WTC11 (cell line): Measurements from ENCODE around the gene FBN2. TPM values are rescaled to one million over a fixed set of nuclear protein-coding genes. Genes with fewer than 3 reads are reported as not detected.

Experiments
- ATAC-seq: fragments of 200-7000 bp; cut with Tn5 transposase; 2 replicates; pipeline ENCODE4 v1.10.0; 2021; ENCODE audit warnings: mild to moderate bottlenecking, moderate library complexity
- CTCF ChIA-PET: fragments of 300-600 bp; sonication (Branson Sonifier 250); formaldehyde crosslinking; loops from one replicate; lab custom pipeline; 2021; ENCODE audit warnings: antibody characterized with exemption; lab: Charles Lee
- POLR2A ChIA-PET: fragments of 350-600 bp; sonication (Branson Sonifier 250); formaldehyde crosslinking; loops from one replicate; lab custom pipeline; 2021; ENCODE audit warnings: antibody characterized with exemption; lab: Charles Lee
- DNase-seq: peaks from one replicate; pipeline ENCODE4 v3.0.0; 2021; ENCODE audit warnings: low spot score
- H3K27ac Mint-ChIP-seq: 2 replicates; pipeline ENCODE4 v1.8.0; 2021; ENCODE audit warnings: mixed read lengths
- H3K27me3 Mint-ChIP-seq: 2 replicates; pipeline ENCODE4 v1.8.0; 2021; ENCODE audit warnings: low read depth, mild to moderate bottlenecking, moderate library complexity, mixed read lengths
- H3K36me3 Mint-ChIP-seq: 2 replicates; pipeline ENCODE4 v1.8.0; 2021; ENCODE audit warnings: mixed read lengths
- H3K4me1 Mint-ChIP-seq: 2 replicates; pipeline ENCODE4 v1.8.0; 2022; ENCODE audit warnings: mixed read lengths
- H3K4me3 Mint-ChIP-seq: 2 replicates; pipeline ENCODE4 v1.8.0; 2021; ENCODE audit warnings: mild to moderate bottlenecking, moderate library complexity, mixed read lengths
- H3K9me3 Mint-ChIP-seq: 2 replicates; pipeline ENCODE4 v1.8.0; 2021; ENCODE audit warnings: mixed read lengths
- AFF4 ChIP-seq: sonication (generic); formaldehyde crosslinking; IDR thresholded peaks from 2 replicates; pipeline ENCODE4 v1.8.1; 2023; ENCODE audit warnings: mild to moderate bottlenecking, missing genetic modification reagents, borderline replicate concordance
- ATF2 ChIP-seq: sonication (generic); formaldehyde crosslinking; IDR thresholded peaks from 2 replicates; pipeline ENCODE4 v1.8.1; 2022; ENCODE audit warnings: low read depth, missing genetic modification reagents, borderline replicate concordance
- E2F1 ChIP-seq: sonication (generic); formaldehyde crosslinking; IDR thresholded peaks from 2 replicates; pipeline ENCODE4 v1.8.0; 2022; ENCODE audit warnings: mild to moderate bottlenecking, missing genetic modification reagents
- FOXJ3 ChIP-seq: sonication (generic); formaldehyde crosslinking; IDR thresholded peaks from 2 replicates; pipeline ENCODE4 v1.9.0; 2021; ENCODE audit warnings: missing genetic modification reagents, mild to moderate bottlenecking, borderline replicate concordance
- MAX ChIP-seq: sonication (generic); formaldehyde crosslinking; IDR thresholded peaks from 2 replicates; pipeline ENCODE4 v1.8.0; 2022; ENCODE audit warnings: mild to moderate bottlenecking, missing genetic modification reagents
- MXD4 ChIP-seq: fragments of 250-450 bp; sonication (Bioruptor Pico); IDR thresholded peaks from 2 replicates; pipeline ENCODE4 v1.8.0; 2021; ENCODE audit warnings: mild to moderate bottlenecking, moderate library complexity, borderline replicate concordance
- MYBL2 ChIP-seq: sonication (generic); formaldehyde crosslinking; IDR thresholded peaks from 2 replicates; pipeline ENCODE4 v1.8.1; 2023; ENCODE audit warnings: mild to moderate bottlenecking, moderate library complexity, missing genetic modification reagents
- SP1 ChIP-seq: sonication (generic); formaldehyde crosslinking; conservative IDR thresholded peaks from 2 replicates; pipeline ENCODE4 v1.8.1; 2022; ENCODE audit warnings: missing genetic modification reagents
- TEAD1 ChIP-seq: sonication (generic); formaldehyde crosslinking; IDR thresholded peaks from 2 replicates; pipeline ENCODE4 v1.8.0; 2022; ENCODE audit warnings: mild to moderate bottlenecking, missing genetic modification reagents
- TEAD4 ChIP-seq: sonication (generic); formaldehyde crosslinking; IDR thresholded peaks from 2 replicates; pipeline ENCODE4 v1.8.0; 2022; ENCODE audit warnings: mild to moderate bottlenecking, missing genetic modification reagents
- USF2 ChIP-seq: sonication (generic); formaldehyde crosslinking; IDR thresholded peaks from 2 replicates; pipeline ENCODE4 v1.8.1; 2023; ENCODE audit warnings: mild to moderate bottlenecking, missing genetic modification reagents, moderate library complexity
- ZNF232 ChIP-seq: sonication (generic); formaldehyde crosslinking; IDR thresholded peaks from 2 replicates; pipeline ENCODE4 v1.8.0; 2022; ENCODE audit warnings: mild to moderate bottlenecking, missing genetic modification reagents
- ZNF281 ChIP-seq: sonication (generic); formaldehyde crosslinking; IDR thresholded peaks from 2 replicates; pipeline ENCODE4 v1.8.0; 2023; ENCODE audit warnings: mild to moderate bottlenecking, missing genetic modification reagents
- ZNF317 ChIP-seq: sonication (generic); formaldehyde crosslinking; IDR thresholded peaks from 2 replicates; pipeline ENCODE4 v1.8.1; 2023; ENCODE audit warnings: low read depth, mild to moderate bottlenecking, moderate library complexity, missing genetic modification reagents, borderline replicate concordance
- ZNF512 ChIP-seq: sonication (generic); formaldehyde crosslinking; IDR thresholded peaks from 2 replicates; pipeline ENCODE4 v1.8.1; 2022; ENCODE audit warnings: missing genetic modification reagents, borderline replicate concordance
- ZNF532 ChIP-seq: fragments of 250-450 bp; sonication (Bioruptor Pico); IDR thresholded peaks from 2 replicates; pipeline ENCODE4 v1.9.0; 2021; ENCODE audit warnings: mild to moderate bottlenecking, borderline replicate concordance
- ZSCAN18 ChIP-seq: fragments of 250-450 bp; sonication (Bioruptor Pico); IDR thresholded peaks from 2 replicates; pipeline ENCODE4 v2.1.2; 2022; ENCODE audit warnings: mild to moderate bottlenecking, moderate library complexity
- total RNA-seq: library from RNA; stranded (reverse); gene quantifications from 3 replicates; pipeline ENCODE4 v1.2.3, GENCODE V29; 2021

The FBN2 gene
- total RNA-seq, 1 experiment from 2014 or later, result 56.7 TPM

GRCh38 chr5:128339585-128339984 lies 198.5 kb downstream of the FBN2 start (continued):
- TF ChIP-seq ZNF532, result no peak
- TF ChIP-seq AFF4 (CRISPR knock-in tag), result no peak
- no peak for TF ChIP-seq TEAD1
- no peak for TF ChIP-seq MYBL2 (CRISPR knock-in tag)
- TF ChIP-seq TEAD4 (CRISPR knock-in tag), result no peak
- TF ChIP-seq MAX (CRISPR knock-in tag), result no peak
- TF ChIP-seq SP1 (CRISPR knock-in tag), result no peak
- no peak for TF ChIP-seq FOXJ3 (CRISPR knock-in tag)

- TF ChIP-seq ZNF281 (no peak), ZNF317 (CRISPR knock-in tag) (no peak), TEAD4 (CRISPR knock-in tag) (no peak), USF2 (no peak), ZSCAN18 (CRISPR knock-in tag) (no peak), E2F1 (CRISPR knock-in tag) (no peak), TEAD1 (no peak), MXD4 (CRISPR knock-in tag) (no peak), ZNF512 (CRISPR knock-in tag) (no peak), ATF2 (CRISPR knock-in tag) (no peak), ZNF232 (CRISPR knock-in tag) (no peak)
- H3K9me3 Mint-ChIP-seq, result no peaks in the 10 kb centered on the region
- CTCF ChIA-PET, result no interaction called here
- no peak overlapping the region for H3K4me3 Mint-ChIP-seq
- no peaks in the 10 kb centered on the region for H3K27me3 Mint-ChIP-seq
- POLR2A ChIA-PET, result no interaction called here
- ATAC-seq (no peak), DNase-seq (no peak)
- no peaks in the 10 kb centered on the region for H3K4me1 Mint-ChIP-seq
- H3K36me3 Mint-ChIP-seq, result peaks cover 36% of the 10 kb centered on the region
- H3K27ac Mint-ChIP-seq, result no peak overlapping the region
Measured at GRCh38 chr5:128338649-128339048, 199.4 kb downstream of the FBN2 start.
